Measurements from ENCODE around the gene CASP9.

The CASP9 gene

GRCh38 chr1:15445390-15446122 is 78.5 kb downstream of the CASP9 start:
- DNase-seq = no peak

- no peak for DNase-seq
Measured at GRCh38 chr1:15444468-15445389, 79.3 kb downstream of the CASP9 start.

GRCh38 chr1:15443281-15443680 is 80.7 kb downstream of the CASP9 start:
- no peak for DNase-seq

GRCh38 chr1:15442759-15443158 is 81.3 kb downstream of the CASP9 start:
- DNase-seq = no peak

- no peak for DNase-seq
Measured at GRCh38 chr1:15442119-15442518, 81.9 kb downstream of the CASP9 start.
